ENCODE results near the gene UBA52. TPM values are rescaled to one million over a fixed set of nuclear protein-coding genes. Genes with fewer than 3 reads are reported as not detected.
A peak's percentile ranks its signal among the peaks of the same experiment; 100 is the strongest.
"Not testable (repeated sequence)": the region's sequence is repeated elsewhere in the genome, so short reads cannot be mapped to it uniquely, and the experiment has no call there.

UBA52 gene
- total RNA-seq, 4 donors from 2014 or later, result 371 to 644 (median 574) TPM

- no peak for TF ChIP-seq EP300 (IDR thresholded peaks at IDR 0.05)
- TF ChIP-seq CTCF (IDR thresholded peaks at IDR 0.05), result no peak
- TF ChIP-seq POLR2A (IDR thresholded peaks at IDR 0.05), result no peak
- TF ChIP-seq POLR2AphosphoS5 (IDR thresholded peaks at IDR 0.05), result no peak
- H3K36me3 ChIP-seq, result peaks cover 0 to 91% of the 10 kb centered on the region in 2 donors
- no peaks in the 10 kb centered on the region for H3K9me3 ChIP-seq
- no peak overlapping the region for H3K4me3 ChIP-seq
- no peak for ATAC-seq
- H3K27ac ChIP-seq, result no peak overlapping the region
- peaks cover 0 to 16% (median 9%) of the 10 kb centered on the region in 3 donors for H3K4me1 ChIP-seq
- 50 to 86% methylated on average over 1 to 11 of the region's 17 CpGs for WGBS, 2 donors (ENCODE audit: low coverage in 1 of 2)
- no peaks in the 10 kb centered on the region for H3K27me3 ChIP-seq
These were observed 34.2 kb upstream of the UBA52 start for GRCh38 chr19:18537431-18537830.

GRCh38 chr19:18538115-18538514, 33.5 kb upstream of the UBA52 start:
- 100% methylated on average over 1 of the region's 22 CpGs; no CpG with 5 or more reads in 1 of the 2 donors for WGBS, 2 donors (ENCODE audit: low coverage in 1 of 2)
- H3K36me3 ChIP-seq, result peaks cover 0 to 84% of the 10 kb centered on the region in 2 donors
- H3K9me3 ChIP-seq, result no peaks in the 10 kb centered on the region
- no peak overlapping the region for H3K4me3 ChIP-seq
- H3K27ac ChIP-seq, result no peak overlapping the region
- TF ChIP-seq EP300 (IDR thresholded peaks at IDR 0.05), result no peak
- TF ChIP-seq POLR2A (IDR thresholded peaks at IDR 0.05), result no peak
- TF ChIP-seq CTCF (IDR thresholded peaks at IDR 0.05), result no peak
- no peak for TF ChIP-seq POLR2AphosphoS5 (IDR thresholded peaks at IDR 0.05)
- H3K27me3 ChIP-seq, result no peaks in the 10 kb centered on the region
- no peak for ATAC-seq
- peaks cover 0 to 18% (median 10%) of the 10 kb centered on the region in 3 donors for H3K4me1 ChIP-seq

GRCh38 chr19:18539372-18539771, 32.3 kb upstream of the UBA52 start:
- peaks cover 0 to 27% (median 13%) of the 10 kb centered on the region in 3 donors for H3K4me1 ChIP-seq
- peaks cover 0 to 73% of the 10 kb centered on the region in 2 donors for H3K36me3 ChIP-seq
- TF ChIP-seq CTCF (IDR thresholded peaks at IDR 0.05) (no peak), POLR2AphosphoS5 (IDR thresholded peaks at IDR 0.05) (no peak), POLR2A (IDR thresholded peaks at IDR 0.05) (no peak), EP300 (IDR thresholded peaks at IDR 0.05) (no peak)
- H3K27ac ChIP-seq, result no peak overlapping the region
- ATAC-seq, result no peak
- no peaks in the 10 kb centered on the region for H3K27me3 ChIP-seq
- 97% methylated on average over 7 of the region's 19 CpGs; no CpG with 5 or more reads in 1 of the 2 donors for WGBS, 2 donors (ENCODE audit: low coverage in 1 of 2)
- no peaks in the 10 kb centered on the region for H3K9me3 ChIP-seq
- no peak overlapping the region for H3K4me3 ChIP-seq

- H3K36me3 ChIP-seq, result peaks cover 0 to 65% of the 10 kb centered on the region in 2 donors
- not testable (repeated sequence) for H3K9me3 ChIP-seq, ATAC-seq, H3K27ac ChIP-seq, H3K4me3 ChIP-seq, H3K27me3 ChIP-seq
- 100% methylated on average over 1 of the region's 1 CpG; no CpG with 5 or more reads in 1 of the 2 donors for WGBS, 2 donors (ENCODE audit: low coverage in 1 of 2)
- peaks cover 0 to 27% (median 13%) of the 10 kb centered on the region in 3 donors for H3K4me1 ChIP-seq
These were observed 31.5 kb upstream of the UBA52 start for GRCh38 chr19:18540200-18540599.

- Histone ChIP-seq H3K36me3 (peaks cover 0 to 52% of the 10 kb centered on the region in 2 donors), H3K4me3 (peak overlapping the region in 1 of 2 donors; percentile 93), H3K4me1 (peaks cover 0 to 27% (median 13%) of the 10 kb centered on the region in 3 donors), H3K27ac (peak overlapping the region in 3 of 4 donors; percentile 91 to 98 (median 94)), H3K9me3 (no peaks in the 10 kb centered on the region), H3K27me3 (no peaks in the 10 kb centered on the region)
- WGBS, 2 donors (ENCODE audit: low coverage in 1 of 2), result 78 to 100% methylated on average over 2 to 12 of the region's 21 CpGs
- TF ChIP-seq POLR2AphosphoS5 (IDR thresholded peaks at IDR 0.05), result no peak
- TF ChIP-seq POLR2A (IDR thresholded peaks at IDR 0.05), result no peak
- no peak for TF ChIP-seq CTCF (IDR thresholded peaks at IDR 0.05)
- no peak for ATAC-seq
These were observed 30.2 kb upstream of the UBA52 start for GRCh38 chr19:18541258-18541991.

All from gastroesophageal sphincter (tissue), 4 donors.